Measurements from ENCODE around the gene TCF4.

- TF ChIP-seq EZH2 (IDR thresholded peaks at IDR 0.05; ENCODE audit: borderline replicate concordance, insufficient read depth, low read depth, low read length, poor library complexity, severe bottlenecking) = no peak
- no peak for TF ChIP-seq CTCF (IDR thresholded peaks at IDR 0.05)
Measured at GRCh38 chr18:55202232-55202917, 385.6 kb downstream of the TCF4 start.

Data from B cell (primary cell).